HPDE6-E6E7 (cell line): ENCODE measurements around the gene EFHB.
"Not testable (repeated sequence)": the region's sequence is repeated elsewhere in the genome, so short reads cannot be mapped to it uniquely, and the experiment has no call there.

Experiments
- DNase-seq: peaks from one replicate; pipeline ENCODE4 v3.0.0; 2011; ENCODE audit warnings: missing footprints; ENCODE audit errors: extremely low spot score

Gene EFHB

GRCh38 chr3:19931180-19931692, 2.8 kb downstream of the EFHB start:
- DNase-seq, result no peak

GRCh38 chr3:19920401-19921080, 13.5 kb downstream of the EFHB start:
- no peak for DNase-seq

GRCh38 chr3:19917167-19917566, 16.9 kb downstream of the EFHB start:
- DNase-seq, result no peak

GRCh38 chr3:19911452-19911851, 22.6 kb downstream of the EFHB start:
- no peak for DNase-seq

- no peak for DNase-seq
These were observed 26.5 kb downstream of the EFHB start for GRCh38 chr3:19907523-19907922.

GRCh38 chr3:19903649-19904048, 30.4 kb downstream of the EFHB start:
- no peak for DNase-seq

GRCh38 chr3:19901918-19902317, 32.1 kb downstream of the EFHB start:
- DNase-seq, result no peak

- no peak for DNase-seq
These were observed 32.7 kb downstream of the EFHB start for GRCh38 chr3:19901337-19901736.

- DNase-seq, result not testable (repeated sequence)
These were observed 34.2 kb downstream of the EFHB start for GRCh38 chr3:19899833-19900232.

GRCh38 chr3:19899264-19899663, 34.8 kb downstream of the EFHB start:
- DNase-seq, result no peak

- DNase-seq, result no peak
These were observed 35.3 kb downstream of the EFHB start for GRCh38 chr3:19898721-19899120.

- no peak for DNase-seq
These were observed 42.3 kb downstream of the EFHB start for GRCh38 chr3:19891740-19892139.

- no peak for DNase-seq
These were observed 45.4 kb downstream of the EFHB start for GRCh38 chr3:19888428-19889152.

GRCh38 chr3:19887122-19887521, 46.9 kb downstream of the EFHB start:
- DNase-seq, result not testable (repeated sequence)

- DNase-seq, result no peak
These were observed 47.6 kb downstream of the EFHB start for GRCh38 chr3:19886404-19886803.

GRCh38 chr3:19885468-19885867, 48.5 kb downstream of the EFHB start:
- no peak for DNase-seq

- DNase-seq, result no peak
These were observed 52.2 kb downstream of the EFHB start for GRCh38 chr3:19881852-19882251.

GRCh38 chr3:19881036-19881435, 53.0 kb downstream of the EFHB start:
- DNase-seq, result no peak

- DNase-seq, result no peak
These were observed 56.4 kb downstream of the EFHB start for GRCh38 chr3:19877656-19878055.

GRCh38 chr3:19866751-19867347, 67.2 kb downstream of the EFHB start:
- DNase-seq, result no peak

- not testable (repeated sequence) for DNase-seq
These were observed 78.7 kb downstream of the EFHB start for GRCh38 chr3:19855318-19855717.

- not testable (repeated sequence) for DNase-seq
These were observed 87.4 kb downstream of the EFHB start for GRCh38 chr3:19846609-19847008.
